HepG2 (cell line): ENCODE measurements around the gene RAB43. TPM values are rescaled to one million over a fixed set of nuclear protein-coding genes. Genes with fewer than 3 reads are reported as not detected.
A peak's percentile ranks its signal among the peaks of the same experiment; 100 is the strongest.

Source experiments
- ATF4 ChIP-seq, 2 experiments: fragments of 450-650 bp in 1 of 2; sonication (generic) in 1 of 2; formaldehyde crosslinking; IDR thresholded peaks; 2 replicates each; pipeline versions ENCODE4 v1.5.0 to v1.8.0; 2020 to 2022; ENCODE audit warnings: mild to moderate bottlenecking in 1 of 2, missing genetic modification reagents in 1 of 2
- HOXA5 ChIP-seq: sonication (generic); formaldehyde crosslinking; IDR thresholded peaks from 2 replicates; pipeline ENCODE4 v1.4.0; 2020; ENCODE audit warnings: missing genetic modification reagents
- TBX3 ChIP-seq: fragments of 450-650 bp; IDR thresholded peaks from 2 replicates; pipeline ENCODE4 v1.6.1; 2017; ENCODE audit warnings: antibody characterized with exemption, mild to moderate bottlenecking, inconsistent platforms, borderline replicate concordance
- ZNF142 ChIP-seq: sonication (generic); formaldehyde crosslinking; IDR thresholded peaks from 2 replicates; pipeline ENCODE4 v1.4.0; 2020; ENCODE audit warnings: missing genetic modification reagents
- ZNF225 ChIP-seq: sonication (generic); formaldehyde crosslinking; IDR thresholded peaks from 2 replicates; pipeline ENCODE4 v1.4.0; 2020; ENCODE audit warnings: mild to moderate bottlenecking, missing genetic modification reagents
- ZNF362 ChIP-seq: sonication (generic); formaldehyde crosslinking; IDR thresholded peaks from 2 replicates; pipeline ENCODE4 v1.4.0; 2020; ENCODE audit warnings: missing genetic modification reagents, mild to moderate bottlenecking, borderline replicate concordance
- ZNF646 ChIP-seq: sonication (generic); formaldehyde crosslinking; IDR thresholded peaks from 2 replicates; pipeline ENCODE4 v1.9.0; 2021; ENCODE audit warnings: mild to moderate bottlenecking, missing genetic modification reagents
- ZNF687 ChIP-seq: sonication (generic); formaldehyde crosslinking; IDR thresholded peaks from 2 replicates; pipeline ENCODE4 v1.5.1; 2020; ENCODE audit warnings: mild to moderate bottlenecking, missing genetic modification reagents, moderate library complexity
- polyA plus RNA-seq, 8 experiments: library from polyadenylated mRNA; depleted of rRNA in 3 of 8; stranded (reverse) in 7 of 8; unstranded in 1 of 8; fragments of >200 nt; fragmentation: Illumina TruSeq in 4 of 8; extraction: Trizol in 4 of 8; gene quantifications; 2 replicates each; pipeline versions ENCODE4 v1.2.1 to v1.2.3, GENCODE V29; 2011 to 2016; ENCODE audit warnings: low read depth in 4 of 8, missing spikeins in 1 of 8, mixed read lengths in 1 of 8; ENCODE audit not compliant: insufficient read depth in 1 of 8
- total RNA-seq, 5 experiments: library from RNA; depleted of rRNA; stranded (reverse); fragments of >200 nt; fragmentation: Illumina TruSeq; extraction: Trizol; gene quantifications; 2 replicates each; pipeline ENCODE4 v1.2.3, GENCODE V29; 2016; ENCODE audit warnings: low read depth in 1 of 5

The RAB43 gene
- total and polyA plus RNA-seq, 2 of the 13 experiments (the other 11 are each of a cell fraction or from before 2014, with no cell fraction given) = 11.8 to 18.4 TPM

- TF ChIP-seq ATF4 (CRISPR knock-in tag; IDR thresholded peaks at IDR 0.05) = peak in 1 of 2 experiments; percentile 81; a peak in 2 of 4 replicates
- TF ChIP-seq HOXA5 (CRISPR knock-in tag) = no peak
- TF ChIP-seq ZNF225 (CRISPR knock-in tag) = no peak
- no peak for TF ChIP-seq ZNF646 (CRISPR knock-in tag)
- TF ChIP-seq ZNF687 (CRISPR knock-in tag) = peak; percentile 79
- 0 out of 2 replicates have a peak, but pooled peaks have one; percentile 28 for TF ChIP-seq ZNF142 (CRISPR knock-in tag)
- peak; percentile 40; the same call in 1 of the 2 replicates for TF ChIP-seq TBX3
- no peak; the same call in 1 of the 2 replicates for TF ChIP-seq ZNF362 (CRISPR knock-in tag)
Observed at GRCh38 chr3:129119365-129120100, 2.1 kb downstream of the RAB43 start (continued).
